Measurements from ENCODE around the gene CARTPT.

Gene CARTPT

DNA sequence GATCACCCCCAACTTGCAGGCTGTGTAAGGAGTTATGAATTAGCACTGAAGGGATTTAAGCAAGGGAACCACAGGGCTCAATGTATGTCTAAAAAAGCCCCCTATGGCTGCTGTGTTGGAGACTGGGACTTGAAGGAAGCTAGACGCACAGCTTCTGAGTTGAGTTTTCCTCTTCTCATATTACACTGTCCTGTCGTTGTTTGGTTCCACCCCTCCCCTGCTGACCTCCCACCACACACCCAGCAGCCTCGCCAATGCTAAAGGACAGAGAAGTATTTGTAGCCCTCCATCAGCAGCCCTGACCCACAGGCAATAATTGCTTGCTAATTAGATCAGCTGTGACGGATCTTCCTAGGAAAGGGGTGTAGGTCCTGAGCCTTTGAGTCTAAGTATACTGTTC lies 15.1 kb upstream of the CARTPT start:
- DNase-seq (ENCODE audit: insufficient read length, low spot score) (no peak), FAIRE-seq (no peak)
- TF ChIP-seq, protein P1, sequence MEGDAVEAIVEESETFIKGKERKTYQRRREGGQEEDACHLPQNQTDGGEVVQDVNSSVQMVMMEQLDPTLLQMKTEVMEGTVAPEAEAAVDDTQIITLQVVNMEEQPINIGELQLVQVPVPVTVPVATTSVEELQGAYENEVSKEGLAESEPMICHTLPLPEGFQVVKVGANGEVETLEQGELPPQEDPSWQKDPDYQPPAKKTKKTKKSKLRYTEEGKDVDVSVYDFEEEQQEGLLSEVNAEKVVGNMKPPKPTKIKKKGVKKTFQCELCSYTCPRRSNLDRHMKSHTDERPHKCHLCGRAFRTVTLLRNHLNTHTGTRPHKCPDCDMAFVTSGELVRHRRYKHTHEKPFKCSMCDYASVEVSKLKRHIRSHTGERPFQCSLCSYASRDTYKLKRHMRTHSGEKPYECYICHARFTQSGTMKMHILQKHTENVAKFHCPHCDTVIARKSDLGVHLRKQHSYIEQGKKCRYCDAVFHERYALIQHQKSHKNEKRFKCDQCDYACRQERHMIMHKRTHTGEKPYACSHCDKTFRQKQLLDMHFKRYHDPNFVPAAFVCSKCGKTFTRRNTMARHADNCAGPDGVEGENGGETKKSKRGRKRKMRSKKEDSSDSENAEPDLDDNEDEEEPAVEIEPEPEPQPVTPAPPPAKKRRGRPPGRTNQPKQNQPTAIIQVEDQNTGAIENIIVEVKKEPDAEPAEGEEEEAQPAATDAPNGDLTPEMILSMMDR (IDR thresholded peaks at IDR 0.05; ENCODE audit: insufficient read depth, missing control alignments) = no peak

DNA sequence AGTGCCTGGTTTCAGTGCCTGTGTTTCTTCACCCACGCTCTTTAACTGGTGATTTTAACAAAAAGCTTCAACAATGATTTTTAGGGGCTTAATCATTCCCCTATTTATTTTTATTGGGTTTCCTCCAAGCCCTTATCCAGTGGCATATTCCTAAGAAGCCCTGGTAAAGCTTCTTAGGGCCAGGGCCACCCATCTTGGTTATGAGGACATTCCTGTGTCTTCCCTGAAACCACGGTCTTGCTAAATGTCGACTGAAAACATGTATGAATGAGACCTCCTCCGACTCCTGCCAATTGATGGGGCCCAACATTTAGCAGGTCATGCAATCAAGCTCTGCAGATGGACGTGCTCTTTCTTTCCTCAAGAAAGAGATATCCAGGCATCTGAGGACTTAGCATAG lies 13.7 kb upstream of the CARTPT start:
- FAIRE-seq = no peak

DNA sequence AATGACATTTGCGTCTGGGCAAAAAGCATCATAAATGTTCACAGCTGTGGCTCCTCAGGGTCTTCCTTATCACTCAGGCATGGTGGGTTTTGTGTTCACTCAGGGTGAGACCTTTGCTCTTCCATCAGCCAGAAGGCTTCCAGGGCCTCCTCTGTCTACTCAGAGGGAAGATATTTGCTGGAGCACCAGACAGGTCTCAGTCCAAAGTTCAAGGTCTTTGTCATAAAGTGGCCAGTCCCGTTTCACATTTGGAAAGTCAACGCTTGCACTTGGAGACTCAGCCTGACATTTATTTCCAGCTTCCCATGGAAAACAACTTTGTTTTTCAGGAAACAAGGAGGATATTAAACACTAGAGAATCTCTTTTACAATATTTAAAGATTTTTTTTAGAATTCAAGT lies 12.2 kb upstream of the CARTPT start:
- FAIRE-seq = no peak
- no peak for DNase-seq (ENCODE audit: insufficient read length, low spot score)
- TF ChIP-seq, protein P1 (IDR thresholded peaks at IDR 0.05; ENCODE audit: insufficient read depth, missing control alignments) = no peak

More for the DNA sequence above, 13.7 kb upstream of the CARTPT start:
- DNase-seq (ENCODE audit: insufficient read length, low spot score) = no peak
- TF ChIP-seq, protein P1 (IDR thresholded peaks at IDR 0.05; ENCODE audit: insufficient read depth, missing control alignments) = no peak

DNA sequence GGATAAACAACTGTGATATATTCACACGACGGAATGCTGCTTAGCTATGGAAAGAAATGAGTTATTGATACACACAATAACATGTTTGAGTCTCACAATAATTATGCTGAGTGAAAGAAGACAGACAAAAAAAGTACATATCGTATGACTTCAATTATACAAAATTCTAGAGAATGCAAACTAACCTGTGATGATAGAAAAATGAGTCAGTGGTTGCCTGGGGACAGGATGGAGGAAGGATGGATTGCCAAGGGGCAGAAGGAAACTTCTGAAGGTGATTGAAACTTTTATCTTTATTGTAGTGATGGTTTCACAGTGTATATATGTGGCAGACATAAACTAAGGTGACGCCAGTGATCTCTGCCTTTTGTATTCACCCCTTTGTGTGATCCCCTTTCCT lies 7.5 kb upstream of the CARTPT start:
- DNase-seq (ENCODE audit: insufficient read length, low spot score) (no peak), FAIRE-seq (no peak)
- TF ChIP-seq, protein P1 (IDR thresholded peaks at IDR 0.05; ENCODE audit: insufficient read depth, missing control alignments) = no peak

DNA sequence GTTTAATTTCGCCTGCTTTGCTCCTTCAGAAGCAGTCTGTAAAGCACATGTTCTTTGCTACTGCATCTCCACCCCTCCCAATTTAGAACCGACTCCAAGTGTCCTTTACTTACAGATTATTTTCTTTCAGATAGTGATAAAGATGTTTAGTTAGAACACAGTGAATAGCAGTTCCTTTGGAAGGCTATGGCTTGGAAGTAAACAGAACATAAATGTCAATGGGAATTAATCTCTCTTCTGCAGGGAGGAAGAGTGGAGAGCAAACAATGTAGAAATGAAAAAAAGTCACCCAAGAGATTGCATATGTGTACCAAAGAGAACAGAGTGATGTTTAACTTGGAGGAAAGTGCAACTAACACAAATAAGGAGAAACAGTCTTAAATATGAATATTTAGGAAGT lies 4.2 kb upstream of the CARTPT start:
- TF ChIP-seq, protein P1 (IDR thresholded peaks at IDR 0.05; ENCODE audit: insufficient read depth, missing control alignments) = no peak
- DNase-seq (ENCODE audit: insufficient read length, low spot score) (no peak), FAIRE-seq (no peak)

DNA sequence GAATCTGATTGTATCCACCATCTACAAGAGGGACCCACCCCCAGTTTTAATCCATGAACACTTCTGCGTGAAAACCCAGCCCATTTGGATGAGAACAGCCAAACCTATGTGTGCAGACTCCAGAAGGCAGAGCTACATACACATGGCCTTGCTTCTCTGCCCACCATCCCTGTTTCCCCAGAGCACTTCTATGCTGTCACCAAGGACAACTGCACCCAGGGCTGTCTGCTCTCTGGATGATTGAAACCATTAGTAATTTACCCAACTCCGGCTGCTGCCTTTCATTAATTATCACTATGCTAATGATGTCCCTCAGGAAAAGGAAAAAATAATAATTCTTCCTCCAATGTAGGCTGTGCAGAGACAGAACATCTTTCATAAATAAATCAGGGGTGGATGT lies 8.9 kb downstream of the CARTPT start:
- TF ChIP-seq, protein P1 (IDR thresholded peaks at IDR 0.05; ENCODE audit: insufficient read depth, missing control alignments) = no peak
- no peak for DNase-seq (ENCODE audit: insufficient read length, low spot score)
- no peak for FAIRE-seq

DNA sequence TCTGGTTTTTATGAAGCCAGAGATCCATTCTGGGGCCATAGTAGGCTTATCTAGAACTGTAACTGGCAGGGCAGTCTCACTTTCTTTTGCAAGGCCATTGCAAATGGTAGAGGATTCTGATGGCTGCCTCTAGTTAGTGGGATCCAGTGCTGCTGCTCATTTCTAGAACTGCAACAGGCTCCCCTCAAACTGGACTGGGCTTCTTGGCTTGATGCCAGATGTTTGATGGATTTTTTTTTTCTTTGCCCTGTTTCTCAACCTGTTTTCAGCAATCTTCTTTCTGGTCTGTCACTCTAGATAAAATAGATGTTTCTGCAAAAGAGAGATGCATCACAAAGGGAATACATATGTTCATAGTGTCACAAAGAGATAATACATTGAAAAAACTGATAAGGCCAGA lies 11.9 kb downstream of the CARTPT start:
- DNase-seq (ENCODE audit: insufficient read length, low spot score) (no peak), FAIRE-seq (no peak)
- TF ChIP-seq, protein P1 (IDR thresholded peaks at IDR 0.05; ENCODE audit: insufficient read depth, missing control alignments) = no peak

Measured in D721Med (cell line).